ENCODE measurements around the gene CRTAC1. TPM values are rescaled to one million over a fixed set of nuclear protein-coding genes. Genes with fewer than 3 reads are reported as not detected.
A peak's percentile ranks its signal among the peaks of the same experiment; 100 is the strongest.

The CRTAC1 gene
- total and polyA plus RNA-seq, 2 donors (not counting 3 experiments of a cell fraction or from before 2014, with no cell fraction given): 1.4 to 3.0 TPM

DNA sequence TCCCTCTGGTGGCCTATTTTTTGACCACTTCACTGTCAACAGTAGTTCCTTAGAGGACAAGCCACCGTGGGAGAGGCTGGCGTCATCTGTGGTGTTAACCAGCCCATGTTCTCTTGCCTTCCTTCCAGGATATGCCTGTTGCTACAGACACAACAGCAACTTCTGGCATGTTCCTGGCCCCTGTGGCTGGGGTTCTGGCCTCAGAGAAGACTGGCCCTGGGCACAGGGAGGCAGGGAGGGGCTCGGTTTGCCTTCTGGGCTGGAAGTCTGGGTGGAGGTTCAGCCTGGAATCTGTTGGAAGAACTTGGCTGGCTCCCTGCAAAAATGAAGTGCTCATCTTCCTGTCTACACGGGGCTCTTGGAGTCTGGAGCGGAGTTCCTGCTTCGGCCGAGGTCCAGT, 155.0 kb downstream of the CRTAC1 start:
- H3K27me3 ChIP-seq (ENCODE audit: control insufficient read depth in 2 of 2, insufficient read depth in 2 of 2, low read length in 2 of 2): peaks cover 13% of the 10 kb centered on the region in 2 experiments
- FAIRE-seq: no peak
- no peak overlapping the region for H3K9ac ChIP-seq (replicated peaks; ENCODE audit: extremely low read depth, insufficient read depth, low read length)
- ChIA-PET POLR2A (no interaction called here), CTCF (interaction anchor here (1.1 to 2.5 kb wide), 4 partner anchors 30 to 166 kb away, joined by 3 to 17 read pairs (median 6); no protein-coding TSS in a partner anchor)
- H3K4me1 ChIP-seq (ENCODE audit: control insufficient read depth, extremely low read depth, insufficient read depth, low read length): no peaks in the 10 kb centered on the region
- no peak overlapping the region for H2AFZ ChIP-seq (ENCODE audit: low read depth, low read length)
- DNase-seq (ENCODE audit: low read depth, low spot score): peak; percentile 85
- no peaks in the 10 kb centered on the region for H3K9me1 ChIP-seq (replicated peaks; ENCODE audit: control insufficient read depth, extremely low read depth, insufficient read depth, low read length)
- intact Hi-C loops (cut with micrococcal nuclease) (no loop called here), dilution Hi-C loops (cut with MboI; ENCODE audit: extremely low pct_ligation_motif_present, low sequenced_read_pairs) (no loop called here)
- H3K27ac ChIP-seq (ENCODE audit: insufficient read depth, low read depth, low read length): no peak overlapping the region
- no peaks in the 10 kb centered on the region for H3K36me3 ChIP-seq (ENCODE audit: control insufficient read depth in 2 of 2, extremely low read depth in 1 of 2, insufficient read depth in 2 of 2, low read length in 2 of 2)
- TF ChIP-seq POLR2AphosphoS5 (IDR thresholded peaks at IDR 0.05; ENCODE audit: insufficient read depth, low read depth, low read length) (no peak), MYC (IDR thresholded peaks at IDR 0.05; ENCODE audit: low read depth, low read length) (no peak), GATA2 (IDR thresholded peaks at IDR 0.05; ENCODE audit: insufficient read depth, insufficient read length, low read depth, low read length) (no peak), FOS (IDR thresholded peaks at IDR 0.05; ENCODE audit: borderline replicate concordance, insufficient read depth, low read length) (no peak), JUN (IDR thresholded peaks at IDR 0.05; ENCODE audit: borderline replicate concordance, insufficient read depth, insufficient read length, low read depth) (no peak), POLR2A (IDR thresholded peaks at IDR 0.05; ENCODE audit: low read depth, low read length) (no peak), EZH2 (IDR thresholded peaks at IDR 0.05; ENCODE audit: borderline replicate concordance, low read depth, low read length, severe bottlenecking) (no peak)
- TF ChIP-seq, protein P1, sequence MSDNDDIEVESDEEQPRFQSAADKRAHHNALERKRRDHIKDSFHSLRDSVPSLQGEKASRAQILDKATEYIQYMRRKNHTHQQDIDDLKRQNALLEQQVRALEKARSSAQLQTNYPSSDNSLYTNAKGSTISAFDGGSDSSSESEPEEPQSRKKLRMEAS (IDR thresholded peaks at IDR 0.05; ENCODE audit: insufficient read depth, insufficient read length): no peak
- TF ChIP-seq, protein P2, sequence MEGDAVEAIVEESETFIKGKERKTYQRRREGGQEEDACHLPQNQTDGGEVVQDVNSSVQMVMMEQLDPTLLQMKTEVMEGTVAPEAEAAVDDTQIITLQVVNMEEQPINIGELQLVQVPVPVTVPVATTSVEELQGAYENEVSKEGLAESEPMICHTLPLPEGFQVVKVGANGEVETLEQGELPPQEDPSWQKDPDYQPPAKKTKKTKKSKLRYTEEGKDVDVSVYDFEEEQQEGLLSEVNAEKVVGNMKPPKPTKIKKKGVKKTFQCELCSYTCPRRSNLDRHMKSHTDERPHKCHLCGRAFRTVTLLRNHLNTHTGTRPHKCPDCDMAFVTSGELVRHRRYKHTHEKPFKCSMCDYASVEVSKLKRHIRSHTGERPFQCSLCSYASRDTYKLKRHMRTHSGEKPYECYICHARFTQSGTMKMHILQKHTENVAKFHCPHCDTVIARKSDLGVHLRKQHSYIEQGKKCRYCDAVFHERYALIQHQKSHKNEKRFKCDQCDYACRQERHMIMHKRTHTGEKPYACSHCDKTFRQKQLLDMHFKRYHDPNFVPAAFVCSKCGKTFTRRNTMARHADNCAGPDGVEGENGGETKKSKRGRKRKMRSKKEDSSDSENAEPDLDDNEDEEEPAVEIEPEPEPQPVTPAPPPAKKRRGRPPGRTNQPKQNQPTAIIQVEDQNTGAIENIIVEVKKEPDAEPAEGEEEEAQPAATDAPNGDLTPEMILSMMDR (IDR thresholded peaks at IDR 0.05; ENCODE audit: extremely low read depth in 1 of 2, insufficient read depth in 1 of 2, low read depth in 1 of 2, low read length in 2 of 2): no peak
- no peak overlapping the region for H3K4me2 ChIP-seq (ENCODE audit: insufficient read depth, low read length)
- BruUV-seq (replicated peaks): no TSS peak
- H3K4me3 ChIP-seq (replicated peaks in 1 of 3; ENCODE audit: insufficient read depth in 1 of 3, low read depth in 1 of 3, low read length in 3 of 3): no peak overlapping the region
- no peaks in the 10 kb centered on the region for H3K9me3 ChIP-seq (replicated peaks; ENCODE audit: control insufficient read depth, insufficient read depth, low read length)
- H3K79me2 ChIP-seq (ENCODE audit: control insufficient read depth, insufficient read depth, low read length): no peaks in the 10 kb centered on the region
- H4K20me1 ChIP-seq (replicated peaks; ENCODE audit: control insufficient read depth, extremely low read depth, insufficient read depth, low read length): no peaks in the 10 kb centered on the region
